ENCODE data around the gene SCAMP2.

The SCAMP2 gene

DNA sequence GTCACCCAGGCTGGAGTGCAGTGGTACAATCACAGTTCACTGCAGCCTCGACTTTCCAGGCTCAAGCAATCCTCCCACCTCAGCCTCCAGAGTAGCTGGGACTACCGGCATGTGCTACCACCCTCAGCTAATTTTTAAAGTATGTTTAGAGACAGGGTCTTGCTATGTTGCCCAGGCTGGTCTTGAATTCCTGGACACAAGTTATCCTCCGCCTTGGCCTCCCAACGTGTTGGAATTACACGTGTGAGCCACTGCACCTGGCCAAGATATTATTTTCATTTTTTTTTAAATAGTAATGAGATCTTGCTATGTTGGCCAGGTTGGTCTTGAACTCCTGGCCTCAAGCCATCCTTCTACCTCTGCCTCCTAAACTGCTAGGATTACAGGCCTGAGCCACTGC lies 12.3 kb upstream of the SCAMP2 start:
- Mint-ChIP-seq H3K36me3 (ENCODE audit: low read depth) (peaks cover 7% of the 10 kb centered on the region), H3K9me3 (peaks cover 9% of the 10 kb centered on the region), H3K27ac (peak overlapping the region; percentile 91), H3K4me1 (ENCODE audit: low read depth) (peaks cover 62% of the 10 kb centered on the region), H3K4me3 (peak overlapping the region; percentile 51), H3K27me3 (no peaks in the 10 kb centered on the region)
- intact Hi-C loops (cut with micrococcal nuclease) = no loop called here

DNA sequence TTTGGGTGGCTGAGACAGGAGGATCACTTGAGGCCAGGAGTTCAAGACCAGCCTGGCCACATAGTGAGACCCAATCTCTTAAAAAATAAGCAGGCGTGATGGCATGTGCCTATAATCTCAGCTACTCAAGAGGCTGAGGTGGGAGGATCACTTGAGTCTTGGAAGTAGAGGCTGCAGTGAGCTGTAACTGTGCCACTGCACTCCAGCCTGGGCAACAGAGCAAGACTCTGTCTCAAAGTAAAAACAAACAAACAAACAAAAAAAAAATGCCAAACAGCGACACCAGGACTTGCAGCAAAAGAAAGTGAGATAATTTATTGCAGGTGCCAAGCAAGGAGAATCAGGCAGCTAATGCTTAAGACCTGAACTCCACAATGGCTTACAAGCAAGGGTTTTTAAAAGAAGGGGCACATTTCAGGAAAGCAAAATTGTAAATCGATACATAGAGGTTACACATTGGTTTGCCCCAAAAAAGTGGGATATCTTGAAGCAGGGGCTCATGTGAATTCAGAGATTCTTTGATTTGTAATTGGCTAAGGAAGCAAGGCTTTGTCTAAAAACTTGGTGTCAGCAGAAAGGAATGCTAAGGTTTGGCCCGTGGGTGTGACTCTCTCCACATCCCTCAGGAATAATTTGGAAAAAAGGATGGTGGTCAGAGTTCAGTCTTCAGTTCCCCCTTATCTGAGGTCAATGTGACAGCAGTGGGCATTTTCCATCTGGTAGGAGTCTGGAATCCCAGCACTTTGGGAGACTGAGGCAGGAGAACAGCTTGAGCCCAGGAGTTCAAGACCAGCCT lies 11.5 kb upstream of the SCAMP2 start:
- peak overlapping the region; percentile 91 for H3K27ac Mint-ChIP-seq
- H3K4me1 Mint-ChIP-seq (ENCODE audit: low read depth) = peaks cover 54% of the 10 kb centered on the region
- H3K9me3 Mint-ChIP-seq = peaks cover 9% of the 10 kb centered on the region
- intact Hi-C loops (cut with micrococcal nuclease) = no loop called here
- H3K4me3 Mint-ChIP-seq = peak overlapping the region; percentile 44
- peaks cover under 1% of the 10 kb centered on the region for H3K36me3 Mint-ChIP-seq (ENCODE audit: low read depth)
- H3K27me3 Mint-ChIP-seq = no peaks in the 10 kb centered on the region

DNA sequence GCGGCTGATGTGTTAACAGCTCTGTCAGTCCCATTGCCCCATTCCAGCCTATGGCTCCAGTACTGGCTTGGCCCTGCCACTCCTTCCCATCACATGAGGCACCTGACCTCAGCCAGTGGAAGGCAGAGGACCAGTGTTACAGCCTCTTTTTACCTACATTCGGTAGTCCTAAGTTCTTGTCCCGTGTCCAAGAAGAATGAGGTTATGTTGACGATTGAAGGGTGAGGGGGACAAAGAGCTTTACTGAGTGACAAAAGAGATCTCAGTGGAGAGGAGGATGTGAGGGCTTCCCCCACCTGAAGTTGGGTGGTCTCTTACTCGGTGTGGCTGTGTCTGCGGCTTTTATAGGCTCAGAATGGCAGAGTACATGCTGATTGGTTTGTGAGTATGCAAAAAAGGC lies 9.4 kb upstream of the SCAMP2 start:
- Mint-ChIP-seq H3K9me3 (peaks cover 9% of the 10 kb centered on the region), H3K27ac (no peak overlapping the region), H3K27me3 (no peaks in the 10 kb centered on the region), H3K36me3 (ENCODE audit: low read depth) (no peaks in the 10 kb centered on the region), H3K4me3 (no peak overlapping the region), H3K4me1 (ENCODE audit: low read depth) (peaks cover 45% of the 10 kb centered on the region)
- intact Hi-C loops (cut with micrococcal nuclease) = no loop called here

DNA sequence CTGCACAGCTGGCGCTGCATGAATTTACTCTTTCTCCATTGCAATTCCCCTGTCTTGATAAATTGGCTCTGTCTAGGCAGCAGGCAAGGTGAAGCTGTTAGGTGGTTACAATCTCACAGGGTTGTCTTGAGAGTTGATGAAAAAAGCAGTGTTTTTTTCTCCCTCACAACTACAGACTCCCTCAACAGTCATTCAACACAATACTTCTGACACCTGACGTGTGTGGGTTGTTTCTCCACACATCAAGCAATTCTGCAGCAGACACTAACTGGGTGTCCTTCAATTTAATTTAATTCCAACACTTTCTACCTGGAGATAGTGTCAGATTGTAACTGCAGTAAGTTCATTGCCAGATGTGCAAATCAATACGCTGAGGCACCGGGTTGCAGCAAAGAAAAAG lies 5.1 kb upstream of the SCAMP2 start:
- Mint-ChIP-seq H3K9me3 (peaks cover 9% of the 10 kb centered on the region), H3K36me3 (ENCODE audit: low read depth) (peaks cover under 1% of the 10 kb centered on the region), H3K4me1 (ENCODE audit: low read depth) (peaks cover 29% of the 10 kb centered on the region), H3K4me3 (no peak overlapping the region), H3K27ac (no peak overlapping the region), H3K27me3 (peaks cover 1% of the 10 kb centered on the region)
- intact Hi-C loops (cut with micrococcal nuclease) = no loop called here

DNA sequence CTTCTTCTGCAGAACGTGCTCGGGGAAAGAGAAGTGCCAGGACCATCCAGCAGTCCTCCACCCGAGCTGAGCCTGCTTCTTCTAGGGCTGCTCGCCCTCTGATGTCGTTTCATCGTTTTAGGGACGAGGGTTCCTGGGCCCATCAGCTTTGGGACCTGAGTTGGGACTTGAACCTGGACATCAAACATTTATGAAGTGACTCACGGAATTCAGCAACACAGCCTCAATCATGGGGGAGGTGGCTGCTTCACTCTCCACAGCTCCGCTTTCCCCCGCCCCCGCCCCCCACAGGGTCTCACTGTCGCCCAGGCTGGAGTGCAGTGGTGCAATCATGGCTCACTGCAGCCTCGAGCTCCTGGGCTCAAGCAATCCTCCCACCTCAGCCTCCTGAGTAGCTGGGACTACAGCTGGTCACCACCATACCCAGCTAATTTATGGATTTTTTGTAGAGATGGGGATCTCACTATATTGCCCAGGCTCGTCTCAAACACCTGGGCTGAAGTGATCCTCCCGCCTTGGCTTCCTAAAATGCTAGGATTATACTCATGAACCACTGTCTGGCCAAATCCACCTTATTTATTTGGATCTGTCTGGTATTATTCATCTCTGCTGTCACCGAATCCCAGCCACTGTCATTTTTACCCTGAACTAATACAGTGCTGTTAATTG lies 725 bp upstream of the SCAMP2 start:
- Mint-ChIP-seq H3K4me1 (ENCODE audit: low read depth) (peaks cover 51% of the 10 kb centered on the region), H3K36me3 (ENCODE audit: low read depth) (peaks cover 40% of the 10 kb centered on the region), H3K27ac (peak overlapping the region; percentile 96), H3K9me3 (no peaks in the 10 kb centered on the region), H3K27me3 (peaks cover 1% of the 10 kb centered on the region), H3K4me3 (peak overlapping the region; percentile 95)
- intact Hi-C loops (cut with micrococcal nuclease) = loop anchor here (2.0 kb wide), 1 partner anchor 17 kb away; the partner anchor contains the start of gene MPI

DNA sequence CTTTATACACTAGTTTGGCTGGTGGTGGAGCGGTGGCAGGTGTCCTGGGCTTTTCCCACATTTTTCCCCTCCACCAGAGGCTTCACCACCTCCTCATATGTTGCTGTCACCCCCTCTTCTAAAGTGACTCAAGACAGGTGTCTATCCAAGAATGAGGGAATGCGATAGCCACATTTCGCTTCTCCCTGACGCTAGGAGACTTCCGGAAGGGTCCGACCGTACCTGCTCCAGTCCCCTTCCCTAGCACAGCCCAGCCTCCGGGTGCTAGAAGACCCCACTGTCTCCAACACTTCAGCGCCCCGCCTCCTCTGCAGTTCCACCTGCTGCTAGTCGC lies 496 bp downstream of the SCAMP2 start:
- Mint-ChIP-seq H3K36me3 (ENCODE audit: low read depth) (peaks cover 45% of the 10 kb centered on the region), H3K9me3 (no peaks in the 10 kb centered on the region), H3K4me3 (peak overlapping the region; percentile 95), H3K27ac (peak overlapping the region; percentile 96), H3K27me3 (peaks cover 1% of the 10 kb centered on the region), H3K4me1 (ENCODE audit: low read depth) (peaks cover 57% of the 10 kb centered on the region)
- intact Hi-C loops (cut with micrococcal nuclease) = loop anchor here (2.0 kb wide), 1 partner anchor 18 kb away; the partner anchor contains the start of gene MPI

DNA sequence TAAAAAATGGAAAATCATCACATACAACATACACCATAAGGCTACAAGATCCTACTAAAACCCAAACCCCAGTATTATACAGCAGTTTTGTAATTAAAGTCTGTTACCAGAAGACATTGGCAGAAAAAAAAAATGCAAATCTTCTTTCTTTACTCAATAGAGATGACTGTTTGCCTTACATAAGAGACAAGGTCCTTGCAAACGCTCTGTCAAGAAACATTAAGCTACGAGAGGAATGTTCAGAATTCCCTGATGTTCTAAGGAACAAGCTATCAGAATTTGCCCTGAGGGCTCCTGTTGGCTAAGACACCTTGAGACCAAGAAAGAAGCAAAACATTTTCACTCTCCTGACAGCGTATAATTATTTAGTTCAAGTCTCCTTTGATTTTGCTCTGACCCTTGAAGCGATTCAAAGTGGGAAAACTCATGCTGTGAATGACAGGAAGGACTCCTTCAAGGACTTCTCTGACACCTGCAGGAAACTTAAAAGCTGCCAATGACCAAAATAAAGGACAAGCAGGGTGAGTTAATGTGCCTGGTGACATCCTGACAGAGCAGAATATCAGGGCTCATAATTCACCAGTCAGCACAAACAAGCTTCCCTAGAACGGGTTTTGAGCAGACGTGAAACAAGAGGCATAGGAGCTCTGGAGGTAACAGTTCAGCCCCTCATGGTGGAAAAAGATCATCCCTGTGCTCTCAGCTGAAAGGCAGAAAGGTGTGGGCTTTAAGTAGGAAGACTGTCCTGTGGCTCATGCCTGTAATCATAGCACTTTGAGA lies 2.5 kb downstream of the SCAMP2 start:
- peak overlapping the region; percentile 95 for H3K4me3 Mint-ChIP-seq
- H3K9me3 Mint-ChIP-seq = no peaks in the 10 kb centered on the region
- peaks cover 72% of the 10 kb centered on the region for H3K4me1 Mint-ChIP-seq (ENCODE audit: low read depth)
- intact Hi-C loops (cut with micrococcal nuclease) = no loop called here
- H3K36me3 Mint-ChIP-seq (ENCODE audit: low read depth) = peaks cover 66% of the 10 kb centered on the region
- H3K27ac Mint-ChIP-seq = peak overlapping the region; percentile 96
- H3K27me3 Mint-ChIP-seq = peaks cover 1% of the 10 kb centered on the region

DNA sequence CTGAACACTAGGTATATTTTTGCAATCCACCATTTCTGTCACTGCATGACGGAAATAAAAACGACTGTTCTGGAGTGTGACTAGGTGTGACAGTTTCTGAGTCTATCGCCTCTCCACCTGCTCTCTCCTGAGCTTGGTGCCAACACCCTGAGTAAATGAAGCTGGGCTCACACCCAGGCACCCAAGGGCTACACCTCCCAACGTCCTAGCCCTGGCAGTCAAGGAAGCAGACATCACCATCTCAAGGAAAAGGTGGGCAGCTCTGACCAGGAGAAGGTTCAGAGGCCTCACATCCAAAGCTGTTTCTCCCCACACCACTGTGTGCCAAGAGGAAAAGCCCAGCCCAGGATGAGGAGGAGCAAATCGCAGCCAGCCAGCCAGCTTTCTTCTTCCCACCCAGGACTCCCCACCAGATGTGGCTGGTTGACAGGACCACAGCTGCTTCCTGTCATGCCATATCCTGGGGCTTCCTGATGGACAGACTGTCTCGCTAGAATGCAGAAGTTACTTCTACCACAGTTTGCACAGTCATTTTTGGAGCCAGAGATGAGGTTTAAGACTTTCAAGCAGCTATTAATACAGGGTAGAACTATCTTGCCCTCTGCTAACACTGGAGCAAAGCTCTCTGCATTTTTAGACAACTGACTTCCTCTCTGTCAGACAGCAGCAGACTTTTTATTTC lies 3.3 kb downstream of the SCAMP2 start:
- H3K27me3 Mint-ChIP-seq = no peaks in the 10 kb centered on the region
- H3K36me3 Mint-ChIP-seq (ENCODE audit: low read depth) = peaks cover 73% of the 10 kb centered on the region
- peak overlapping the region; percentile 96 for H3K27ac Mint-ChIP-seq
- intact Hi-C loops (cut with micrococcal nuclease) = no loop called here
- H3K4me3 Mint-ChIP-seq = peak overlapping the region; percentile 95
- H3K9me3 Mint-ChIP-seq = no peaks in the 10 kb centered on the region
- peaks cover 73% of the 10 kb centered on the region for H3K4me1 Mint-ChIP-seq (ENCODE audit: low read depth)

DNA sequence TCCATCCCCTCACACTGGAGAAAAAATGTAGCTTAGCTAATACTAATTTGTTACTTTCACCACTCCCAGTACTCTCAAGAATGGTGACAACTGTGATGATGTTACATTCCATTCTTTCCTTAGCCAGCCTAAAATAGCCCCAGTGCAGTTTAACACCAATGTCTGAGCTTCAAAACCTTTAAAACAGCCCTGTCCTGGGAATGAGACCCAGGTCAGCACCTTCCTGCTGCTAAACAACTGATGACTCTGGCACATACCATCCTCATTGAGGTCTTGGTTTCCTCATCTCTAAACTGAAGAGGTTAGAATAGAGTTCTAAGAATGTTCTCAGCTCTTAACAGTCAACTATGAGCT lies 3.8 kb downstream of the SCAMP2 start:
- peak overlapping the region; percentile 96 for H3K27ac Mint-ChIP-seq
- H3K4me3 Mint-ChIP-seq = peak overlapping the region; percentile 95
- H3K27me3 Mint-ChIP-seq = no peaks in the 10 kb centered on the region
- H3K36me3 Mint-ChIP-seq (ENCODE audit: low read depth) = peaks cover 78% of the 10 kb centered on the region
- peaks cover 78% of the 10 kb centered on the region for H3K4me1 Mint-ChIP-seq (ENCODE audit: low read depth)
- H3K9me3 Mint-ChIP-seq = no peaks in the 10 kb centered on the region
- intact Hi-C loops (cut with micrococcal nuclease) = no loop called here

DNA sequence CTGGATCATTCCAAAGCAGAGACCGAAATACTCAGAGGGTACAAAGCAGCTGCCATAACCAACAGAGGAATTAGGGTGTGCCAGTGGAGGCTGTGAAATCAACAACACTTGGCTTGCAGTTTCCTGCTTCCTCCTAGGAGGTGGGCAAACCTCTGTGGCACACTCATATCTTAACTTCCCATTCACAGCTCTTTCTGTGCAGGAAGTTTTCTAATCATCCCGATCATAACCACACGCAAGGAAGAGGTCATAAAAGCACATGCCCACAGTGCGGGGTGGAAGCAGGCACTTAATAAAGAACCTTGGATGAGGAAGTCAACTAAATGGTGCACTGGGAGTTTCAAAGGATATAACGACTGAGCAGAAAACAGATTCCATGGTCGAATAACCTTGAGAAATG lies 5.1 kb downstream of the SCAMP2 start:
- intact Hi-C loops (cut with micrococcal nuclease) = no loop called here
- H3K27ac Mint-ChIP-seq = peak overlapping the region; percentile 96
- peaks cover 89% of the 10 kb centered on the region for H3K36me3 Mint-ChIP-seq (ENCODE audit: low read depth)
- peak overlapping the region; percentile 42 for H3K4me3 Mint-ChIP-seq
- H3K27me3 Mint-ChIP-seq = no peaks in the 10 kb centered on the region
- no peaks in the 10 kb centered on the region for H3K9me3 Mint-ChIP-seq
- H3K4me1 Mint-ChIP-seq (ENCODE audit: low read depth) = peaks cover 81% of the 10 kb centered on the region

DNA sequence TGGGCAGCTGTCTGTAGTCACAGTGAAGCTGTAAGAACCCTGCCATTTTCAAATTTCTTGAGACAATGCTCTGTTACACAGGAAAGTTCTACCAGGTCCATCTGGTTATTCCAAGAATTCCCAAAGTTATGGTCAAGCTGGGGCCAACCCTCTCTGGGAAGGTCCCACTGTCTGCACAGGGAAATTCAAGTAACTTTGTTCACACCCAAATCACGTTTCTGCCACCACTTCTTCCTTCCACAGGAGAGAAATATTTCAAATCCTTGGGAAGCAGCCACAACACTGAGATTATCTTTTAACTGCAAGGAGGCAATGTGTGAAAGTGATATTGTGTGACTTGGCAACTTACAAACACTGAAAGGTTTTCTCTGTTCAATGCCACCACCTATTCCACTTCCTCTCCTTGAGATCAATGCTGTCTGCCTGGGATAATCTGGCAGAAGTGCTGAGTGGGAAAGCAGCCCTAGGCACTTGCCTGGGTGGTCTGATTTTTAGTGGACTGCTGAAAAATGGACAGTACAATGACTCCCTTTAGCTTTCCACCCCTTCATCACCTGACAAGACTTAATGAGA lies 5.6 kb downstream of the SCAMP2 start:
- Mint-ChIP-seq H3K27ac (peak overlapping the region; percentile 96), H3K9me3 (no peaks in the 10 kb centered on the region), H3K4me3 (peak overlapping the region; percentile 42), H3K27me3 (no peaks in the 10 kb centered on the region), H3K36me3 (ENCODE audit: low read depth) (peaks cover 89% of the 10 kb centered on the region), H3K4me1 (ENCODE audit: low read depth) (peaks cover 81% of the 10 kb centered on the region)
- intact Hi-C loops (cut with micrococcal nuclease) = loop anchor here (2.0 kb wide), 1 partner anchor 35 kb away; no protein-coding TSS in a partner anchor

DNA sequence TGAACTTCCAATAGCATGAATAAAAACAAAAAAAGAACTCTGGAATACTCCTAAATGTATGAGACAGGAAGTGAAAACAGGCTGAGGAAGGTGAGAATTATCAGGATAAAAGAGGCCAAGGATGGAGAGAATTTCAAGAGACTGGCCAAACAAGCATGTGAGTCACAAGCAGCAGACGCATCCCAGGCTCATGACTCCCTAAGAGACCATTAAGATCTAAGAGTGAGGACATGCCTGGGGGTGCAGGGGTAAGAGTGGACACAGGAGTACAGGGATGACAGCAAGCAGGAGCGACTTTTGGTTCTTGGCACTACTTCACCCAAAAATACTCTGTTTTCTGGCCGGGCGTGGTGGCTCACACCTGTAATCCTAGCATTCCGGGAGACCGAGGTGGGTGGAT lies 7.1 kb downstream of the SCAMP2 start:
- Mint-ChIP-seq H3K27me3 (no peaks in the 10 kb centered on the region), H3K9me3 (no peaks in the 10 kb centered on the region), H3K27ac (peak overlapping the region; percentile 96), H3K36me3 (ENCODE audit: low read depth) (peaks cover 86% of the 10 kb centered on the region), H3K4me1 (ENCODE audit: low read depth) (peaks cover 75% of the 10 kb centered on the region), H3K4me3 (no peak overlapping the region)
- intact Hi-C loops (cut with micrococcal nuclease) = loop anchor here (2.0 kb wide), 1 partner anchor 37 kb away; no protein-coding TSS in a partner anchor

DNA sequence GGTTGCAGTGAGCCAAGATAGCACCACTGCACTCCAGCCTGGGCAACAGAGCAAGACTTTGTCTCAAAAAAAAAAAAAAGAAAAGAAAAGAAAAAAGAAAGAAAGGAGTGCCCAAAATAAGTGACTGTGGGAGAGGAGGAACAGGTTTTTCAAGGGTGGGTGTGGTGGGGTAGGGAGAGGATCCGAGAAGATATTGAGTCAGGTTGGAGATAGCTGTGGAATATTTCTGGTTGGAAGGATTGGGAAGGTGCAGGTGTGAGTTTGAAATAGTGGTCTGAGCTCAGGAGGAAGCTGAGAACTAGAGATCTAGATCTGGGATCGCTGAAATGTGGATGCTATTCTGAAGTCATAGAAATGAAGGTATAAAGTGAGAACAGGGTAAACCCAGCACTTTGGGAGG lies 7.8 kb downstream of the SCAMP2 start:
- peaks cover 83% of the 10 kb centered on the region for H3K36me3 Mint-ChIP-seq (ENCODE audit: low read depth)
- no peaks in the 10 kb centered on the region for H3K27me3 Mint-ChIP-seq

More for the DNA sequence above, 7.8 kb downstream of the SCAMP2 start:
- Mint-ChIP-seq H3K4me1 (ENCODE audit: low read depth) (peaks cover 68% of the 10 kb centered on the region), H3K9me3 (no peaks in the 10 kb centered on the region), H3K4me3 (no peak overlapping the region), H3K27ac (peak overlapping the region; percentile 96)
- intact Hi-C loops (cut with micrococcal nuclease) = no loop called here
